HG02973 (cell line): ENCODE measurements around the gene MMD.
"Not testable (repeated sequence)": the region's sequence is repeated elsewhere in the genome, so short reads cannot be mapped to it uniquely, and the experiment has no call there.

Source experiments
- ATAC-seq: cut with Tn5 transposase; IDR thresholded peaks from one replicate; pipeline ENCODE4 v1.9.1; 2021; ENCODE audit warnings: moderate library complexity; ENCODE audit not compliant: unreplicated experiment

The MMD gene

GRCh38 chr17:55421179-55421934 is at the start of gene MMD:
Gene MMD (minus strand): TSS chr17:55421835. CDS start chr17:55421695, 140 bp downstream.
- peak; percentile 15 for ATAC-seq

- ATAC-seq, result no peak
These were observed 45.0 kb upstream of the MMD start for GRCh38 chr17:55466671-55467070.

GRCh38 chr17:55465771-55466170 is 44.1 kb upstream of the MMD start:
- not testable (repeated sequence) for ATAC-seq

GRCh38 chr17:55463600-55463999 is 42.0 kb upstream of the MMD start:
- ATAC-seq, result no peak

- ATAC-seq, result no peak
These were observed 41.1 kb upstream of the MMD start for GRCh38 chr17:55462711-55463110.

GRCh38 chr17:55462234-55462633 is 40.6 kb upstream of the MMD start:
- ATAC-seq, result no peak

GRCh38 chr17:55458978-55459377 is 37.3 kb upstream of the MMD start:
- ATAC-seq, result no peak

GRCh38 chr17:55458287-55458900 is 36.8 kb upstream of the MMD start:
- ATAC-seq, result no peak

GRCh38 chr17:55456307-55457240 is 34.9 kb upstream of the MMD start:
- no peak for ATAC-seq

GRCh38 chr17:55454906-55455474 is 33.4 kb upstream of the MMD start:
- no peak for ATAC-seq

- ATAC-seq, result no peak
These were observed 32.4 kb upstream of the MMD start for GRCh38 chr17:55453839-55454557.

GRCh38 chr17:55452139-55452790 is 30.6 kb upstream of the MMD start:
- no peak for ATAC-seq

GRCh38 chr17:55451758-55452138 is 30.1 kb upstream of the MMD start:
- ATAC-seq, result no peak

GRCh38 chr17:55451203-55451641 is 29.6 kb upstream of the MMD start:
- no peak for ATAC-seq

- ATAC-seq, result no peak
These were observed 28.7 kb upstream of the MMD start for GRCh38 chr17:55450232-55450825.

GRCh38 chr17:55448681-55449080 is 27.0 kb upstream of the MMD start:
- no peak for ATAC-seq

GRCh38 chr17:55446581-55447205 is 25.1 kb upstream of the MMD start:
- ATAC-seq, result no peak

GRCh38 chr17:55446004-55446403 is 24.4 kb upstream of the MMD start:
- ATAC-seq, result not testable (repeated sequence)
